ENCODE results near the gene SKAP1.

- TF ChIP-seq, protein P1, sequence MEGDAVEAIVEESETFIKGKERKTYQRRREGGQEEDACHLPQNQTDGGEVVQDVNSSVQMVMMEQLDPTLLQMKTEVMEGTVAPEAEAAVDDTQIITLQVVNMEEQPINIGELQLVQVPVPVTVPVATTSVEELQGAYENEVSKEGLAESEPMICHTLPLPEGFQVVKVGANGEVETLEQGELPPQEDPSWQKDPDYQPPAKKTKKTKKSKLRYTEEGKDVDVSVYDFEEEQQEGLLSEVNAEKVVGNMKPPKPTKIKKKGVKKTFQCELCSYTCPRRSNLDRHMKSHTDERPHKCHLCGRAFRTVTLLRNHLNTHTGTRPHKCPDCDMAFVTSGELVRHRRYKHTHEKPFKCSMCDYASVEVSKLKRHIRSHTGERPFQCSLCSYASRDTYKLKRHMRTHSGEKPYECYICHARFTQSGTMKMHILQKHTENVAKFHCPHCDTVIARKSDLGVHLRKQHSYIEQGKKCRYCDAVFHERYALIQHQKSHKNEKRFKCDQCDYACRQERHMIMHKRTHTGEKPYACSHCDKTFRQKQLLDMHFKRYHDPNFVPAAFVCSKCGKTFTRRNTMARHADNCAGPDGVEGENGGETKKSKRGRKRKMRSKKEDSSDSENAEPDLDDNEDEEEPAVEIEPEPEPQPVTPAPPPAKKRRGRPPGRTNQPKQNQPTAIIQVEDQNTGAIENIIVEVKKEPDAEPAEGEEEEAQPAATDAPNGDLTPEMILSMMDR (conservative IDR thresholded peaks at IDR 0.05; ENCODE audit: low read length), result no peak
- TF ChIP-seq EZH2phosphoT487 (IDR thresholded peaks at IDR 0.05; ENCODE audit: borderline replicate concordance), result no peak
Observed at GRCh38 chr17:48152289-48152688, 277.7 kb downstream of the SKAP1 start.
